Uterus (tissue), 2 donors: ENCODE measurements around the gene TFPI.

Source experiments
- POLR2A ChIP-seq, 2 donors: fragments of 450-650 bp; IDR thresholded peaks; one replicate each; pipeline ENCODE4 v1.6.1; 2016; ENCODE audit warnings: antibody characterized with exemption in 2 of 2, mild to moderate bottlenecking in 1 of 2, moderate library complexity in 1 of 2
- TF ChIP-seq, protein P1 (sequence below), 4 experiments: fragments of 200-600 bp in 2 of 4; fragments of 450-650 bp in 2 of 4; sonication (generic) in 2 of 4; IDR thresholded peaks; one replicate each; pipeline ENCODE4 v1.5.1; 2016 to 2019; ENCODE audit warnings: antibody characterized with exemption in 4 of 4, mild to moderate bottlenecking in 2 of 4, moderate library complexity in 1 of 4

DNA sequence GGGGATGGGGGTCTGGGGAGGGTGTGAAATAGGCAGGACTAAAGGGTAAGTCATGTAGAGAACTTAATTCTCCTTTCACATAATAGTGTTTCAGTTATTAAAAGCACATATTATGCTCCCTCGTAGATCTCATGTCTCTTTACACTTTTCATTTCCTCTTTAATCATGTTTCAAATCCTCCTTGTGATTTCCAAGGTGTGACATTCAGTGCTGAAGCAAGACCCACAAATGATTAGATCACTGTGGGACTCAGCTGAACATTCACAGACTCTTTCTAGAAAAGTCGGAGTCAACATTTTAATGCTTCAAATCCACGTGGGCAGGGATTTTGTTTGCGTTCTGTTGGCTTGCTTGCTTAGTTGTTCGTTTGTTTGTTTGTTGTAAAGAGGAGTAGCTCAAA, 71.4 kb downstream of the TFPI start:
- TF ChIP-seq, protein P1, sequence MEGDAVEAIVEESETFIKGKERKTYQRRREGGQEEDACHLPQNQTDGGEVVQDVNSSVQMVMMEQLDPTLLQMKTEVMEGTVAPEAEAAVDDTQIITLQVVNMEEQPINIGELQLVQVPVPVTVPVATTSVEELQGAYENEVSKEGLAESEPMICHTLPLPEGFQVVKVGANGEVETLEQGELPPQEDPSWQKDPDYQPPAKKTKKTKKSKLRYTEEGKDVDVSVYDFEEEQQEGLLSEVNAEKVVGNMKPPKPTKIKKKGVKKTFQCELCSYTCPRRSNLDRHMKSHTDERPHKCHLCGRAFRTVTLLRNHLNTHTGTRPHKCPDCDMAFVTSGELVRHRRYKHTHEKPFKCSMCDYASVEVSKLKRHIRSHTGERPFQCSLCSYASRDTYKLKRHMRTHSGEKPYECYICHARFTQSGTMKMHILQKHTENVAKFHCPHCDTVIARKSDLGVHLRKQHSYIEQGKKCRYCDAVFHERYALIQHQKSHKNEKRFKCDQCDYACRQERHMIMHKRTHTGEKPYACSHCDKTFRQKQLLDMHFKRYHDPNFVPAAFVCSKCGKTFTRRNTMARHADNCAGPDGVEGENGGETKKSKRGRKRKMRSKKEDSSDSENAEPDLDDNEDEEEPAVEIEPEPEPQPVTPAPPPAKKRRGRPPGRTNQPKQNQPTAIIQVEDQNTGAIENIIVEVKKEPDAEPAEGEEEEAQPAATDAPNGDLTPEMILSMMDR (IDR thresholded peaks at IDR 0.05), result no peak
- no peak for TF ChIP-seq POLR2A (IDR thresholded peaks at IDR 0.05)
